EL (cell line): ENCODE data around the gene PDF.
"Not testable (repeated sequence)": the region's sequence is repeated elsewhere in the genome, so short reads cannot be mapped to it uniquely, and the experiment has no call there.

ENCODE experiments used
- DNase-seq: peaks from one replicate; pipeline ENCODE4 v3.0.0-alpha.2; 2016

The PDF gene

DNA sequence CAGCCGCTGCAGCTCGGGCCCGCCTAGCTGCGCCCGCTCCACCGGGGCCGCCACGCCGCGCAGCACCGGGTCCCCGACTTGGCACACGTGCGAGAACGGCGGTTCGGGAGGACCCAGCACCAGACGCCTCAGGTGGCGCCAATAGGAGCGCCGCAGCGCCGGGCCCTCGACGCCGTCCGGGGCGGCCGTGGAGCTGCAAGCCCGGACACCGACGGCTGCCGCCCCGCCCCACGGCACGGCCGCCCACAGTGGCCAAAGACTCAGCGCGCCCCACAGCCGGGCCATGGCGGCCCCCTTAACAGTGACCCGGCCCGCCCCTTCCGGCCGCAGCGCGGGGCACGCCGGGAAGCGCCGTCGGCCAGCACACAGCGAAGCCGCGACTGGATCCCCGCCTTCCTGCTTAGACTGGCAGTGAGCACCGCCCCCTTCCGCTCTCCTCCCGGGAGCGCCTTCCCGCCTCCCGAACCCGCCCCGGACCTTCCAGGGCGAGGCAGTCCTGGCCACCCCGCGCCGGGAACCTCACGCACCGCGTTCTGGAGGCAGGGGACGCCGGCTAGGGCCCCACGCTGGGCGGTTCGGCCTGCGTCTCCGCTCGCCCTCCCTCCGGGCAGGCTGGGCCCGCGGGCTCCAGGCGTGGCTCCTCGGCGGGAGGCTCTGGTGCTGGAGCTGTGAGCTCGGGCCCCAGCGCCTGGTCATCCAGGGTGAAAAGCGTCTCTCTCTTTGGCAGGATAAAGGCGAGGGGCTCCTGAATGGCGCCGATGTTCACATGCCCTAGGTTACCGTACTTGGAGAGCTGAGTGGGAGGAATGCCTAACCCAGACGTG lies at the start of gene PDF:
TSS of gene PDF (minus strand) at position 303 of the 824 bp plus-strand sequence. CDS start at position 285, 18 bp downstream.
- DNase-seq = peak; percentile 94

DNA sequence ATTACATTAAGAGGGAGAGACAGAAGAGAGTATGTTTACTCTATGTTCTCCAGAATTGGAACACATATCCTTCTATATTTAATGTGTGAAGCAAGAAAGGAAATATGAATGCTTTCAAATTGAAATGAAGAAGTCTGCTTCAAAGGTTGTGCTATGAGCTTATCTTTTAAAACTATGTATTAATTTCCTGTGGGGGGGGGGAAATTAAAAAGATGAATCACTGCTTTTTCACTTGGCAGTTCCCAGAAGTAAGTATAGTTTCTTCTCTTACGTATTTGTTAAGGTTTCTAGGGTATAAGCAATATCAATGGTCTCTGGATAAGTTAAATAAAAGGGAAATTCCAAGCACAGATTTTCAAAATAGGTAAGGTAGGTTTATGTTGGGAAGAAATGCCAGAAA lies 48.4 kb upstream of the PDF start:
- DNase-seq = no peak

GRCh38 chr16:69378036-69378435 lies 47.6 kb upstream of the PDF start:
- DNase-seq = no peak

- DNase-seq = no peak
Measured at GRCh38 chr16:69376393-69377059, 46.1 kb upstream of the PDF start.

- DNase-seq = no peak
Measured at GRCh38 chr16:69373019-69373418, 42.6 kb upstream of the PDF start.

DNA sequence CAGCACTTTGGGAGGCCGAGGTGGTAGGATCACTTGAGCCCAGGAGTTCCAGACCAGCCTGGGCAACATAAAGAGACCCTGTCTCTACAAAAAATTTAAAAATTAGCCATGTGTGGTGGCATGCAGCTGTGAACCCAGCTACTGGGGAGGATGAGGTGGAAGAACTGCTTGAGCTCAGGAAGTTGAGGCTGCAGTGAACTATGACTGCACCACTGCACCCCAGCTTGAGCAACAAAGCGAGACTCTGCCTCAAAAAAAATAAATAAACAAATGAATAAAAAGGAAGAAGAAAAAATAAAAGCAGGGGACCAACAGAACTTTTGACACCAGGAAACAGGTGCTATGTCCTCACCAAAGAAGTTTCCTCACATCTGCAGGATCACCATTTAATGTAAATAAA lies 41.2 kb upstream of the PDF start:
- no peak for DNase-seq

GRCh38 chr16:69368866-69369265 lies 38.5 kb upstream of the PDF start:
- no peak for DNase-seq

DNA sequence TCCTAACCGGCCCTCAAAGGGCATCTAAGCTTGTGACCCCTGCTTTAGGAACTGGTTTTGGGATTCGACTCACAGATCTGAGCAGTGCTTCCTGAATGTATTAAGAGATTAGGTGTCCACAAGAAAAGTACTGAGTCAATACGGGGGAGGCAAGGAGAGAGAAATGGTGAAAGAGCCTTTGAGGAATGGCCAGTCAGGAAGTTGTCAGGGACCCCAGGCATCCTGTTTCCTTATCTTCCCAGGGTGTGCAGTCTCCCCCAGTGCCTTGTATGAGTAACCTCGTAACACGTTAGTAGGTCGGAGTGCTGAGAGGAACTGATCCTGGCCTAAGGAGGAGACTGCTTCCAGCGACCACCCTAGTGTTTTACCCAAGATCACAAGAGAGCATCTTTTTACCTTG lies 37.6 kb upstream of the PDF start:
- no peak for DNase-seq

DNA sequence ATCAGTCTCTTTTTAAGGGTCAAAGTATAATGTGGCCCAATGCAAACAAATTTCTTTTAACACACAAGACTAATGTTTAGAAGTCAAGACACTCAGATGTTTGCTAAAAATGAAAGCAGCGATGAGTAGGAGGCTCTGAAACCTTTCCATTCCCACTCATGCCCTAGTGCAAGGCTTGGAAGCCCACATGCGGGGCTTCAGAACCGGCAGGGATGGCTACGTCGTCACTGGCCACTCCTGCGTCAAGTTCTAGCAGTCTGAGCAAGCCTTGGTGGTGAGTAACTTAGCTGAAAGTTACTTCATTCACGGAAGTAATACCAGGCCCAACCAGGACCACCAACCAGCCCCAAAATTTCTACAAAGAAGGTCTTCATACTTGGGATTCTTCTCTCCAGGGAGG lies 36.0 kb upstream of the PDF start:
- no peak for DNase-seq

GRCh38 chr16:69365901-69366300 lies 35.5 kb upstream of the PDF start:
- DNase-seq = no peak

GRCh38 chr16:69364088-69364487 lies 33.7 kb upstream of the PDF start:
- DNase-seq = no peak

GRCh38 chr16:69363281-69363717 lies 32.9 kb upstream of the PDF start:
- DNase-seq = no peak

- not testable (repeated sequence) for DNase-seq
Measured at GRCh38 chr16:69360070-69360469, 29.7 kb upstream of the PDF start.

DNA sequence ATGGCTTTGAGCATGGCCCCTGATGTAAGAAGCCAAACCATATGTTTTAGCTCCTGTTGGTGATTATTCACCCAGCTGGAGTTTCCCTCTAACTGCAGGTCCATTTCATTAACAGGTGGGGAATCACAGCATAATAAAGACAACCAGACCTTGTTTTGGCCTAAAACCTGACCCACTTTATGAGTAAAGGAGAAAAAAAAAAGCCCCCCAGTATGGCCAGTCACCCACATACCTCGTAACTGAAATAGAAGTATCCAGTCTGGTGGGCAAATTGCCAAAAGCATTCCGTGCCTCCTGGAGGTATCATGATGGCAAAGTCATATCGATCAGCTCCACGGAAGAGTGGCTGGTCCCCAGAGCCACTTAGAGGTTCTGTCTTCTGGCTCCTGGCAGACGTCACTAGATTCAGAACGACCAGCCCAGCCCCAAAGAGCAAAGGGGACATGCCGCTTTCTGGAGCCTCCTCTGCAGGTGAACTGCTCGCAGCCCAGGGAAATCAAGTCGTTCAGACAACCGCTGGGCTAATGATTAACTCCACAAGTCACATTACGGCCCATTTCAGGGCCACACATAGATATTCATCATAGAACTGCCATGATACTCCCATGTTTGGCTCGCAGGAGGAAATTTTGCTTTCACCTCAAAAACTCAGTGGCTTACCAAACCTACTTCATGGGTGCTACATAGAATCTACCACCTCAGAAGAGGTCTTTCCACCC lies 21.1 kb upstream of the PDF start, which contains the start of gene TMED6:
TSS of gene TMED6 (minus strand) at position 478 of the 719 bp plus-strand sequence. CDS start at position 445, 33 bp downstream.
- DNase-seq = no peak

- no peak for DNase-seq
Measured at GRCh38 chr16:69350536-69351133, 20.2 kb upstream of the PDF start.

GRCh38 chr16:69349536-69349935 lies 19.1 kb upstream of the PDF start:
- DNase-seq = no peak

GRCh38 chr16:69348222-69348621 lies 17.8 kb upstream of the PDF start:
- DNase-seq = no peak

DNA sequence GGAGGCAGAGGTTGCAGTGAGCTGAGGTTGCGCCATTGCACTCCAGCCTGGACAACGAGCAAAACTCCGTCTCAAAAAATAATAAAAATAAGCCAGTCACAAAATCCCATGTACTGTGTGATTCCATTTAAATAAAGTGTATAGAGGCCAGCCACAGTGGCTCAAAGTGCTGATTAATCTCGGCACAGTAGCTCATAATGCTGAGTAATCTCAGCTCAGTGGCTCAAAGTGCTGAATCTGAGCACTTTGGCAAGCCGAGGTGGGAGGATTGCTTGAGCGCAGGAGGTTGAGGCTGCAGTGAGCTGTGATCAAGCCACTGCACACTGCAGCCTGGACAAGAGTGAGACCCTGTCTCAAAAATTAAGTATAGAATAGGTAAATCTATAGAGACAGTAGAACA lies 16.3 kb upstream of the PDF start:
- DNase-seq = no peak

DNA sequence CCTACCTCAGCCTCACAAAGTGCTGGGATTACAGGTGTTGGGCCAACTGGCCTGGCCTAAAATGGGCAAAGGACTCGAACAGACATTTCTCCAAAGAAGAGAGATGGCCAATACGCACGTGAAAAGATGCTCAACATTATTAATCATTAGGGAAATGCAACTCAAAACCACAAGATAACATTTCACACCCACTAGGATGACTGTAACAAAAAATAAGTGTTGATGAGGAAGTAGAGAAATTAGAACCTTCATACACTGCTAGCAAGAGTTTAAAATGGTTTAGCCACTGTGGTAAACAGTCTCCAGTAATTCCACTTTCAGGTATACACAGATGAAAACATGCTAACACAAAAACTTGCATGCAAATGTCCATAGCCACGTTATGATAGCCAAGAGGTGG lies 15.5 kb upstream of the PDF start:
- no peak for DNase-seq

DNA sequence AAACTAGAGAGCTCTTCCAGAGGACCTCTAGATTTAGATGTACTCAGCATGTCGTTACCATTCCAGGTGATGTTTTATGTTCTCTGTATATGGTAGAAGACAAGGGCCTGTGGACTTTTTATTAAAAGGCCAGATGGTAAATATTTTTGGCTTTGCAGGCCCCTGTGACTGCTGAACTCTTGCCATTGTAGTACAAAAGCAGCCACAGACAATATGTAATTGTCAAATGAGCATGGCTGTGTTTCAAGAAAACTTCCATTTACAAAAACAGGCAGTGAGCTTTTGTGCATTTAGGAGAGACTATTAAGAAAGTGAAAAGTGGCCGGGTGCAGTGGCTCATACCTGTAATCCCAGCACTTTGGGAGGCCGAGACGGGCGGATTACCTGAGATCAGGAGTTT lies 13.8 kb upstream of the PDF start:
- DNase-seq = no peak

GRCh38 chr16:69340095-69340644 lies 9.8 kb upstream of the PDF start:
- peak; percentile 18 for DNase-seq

DNA sequence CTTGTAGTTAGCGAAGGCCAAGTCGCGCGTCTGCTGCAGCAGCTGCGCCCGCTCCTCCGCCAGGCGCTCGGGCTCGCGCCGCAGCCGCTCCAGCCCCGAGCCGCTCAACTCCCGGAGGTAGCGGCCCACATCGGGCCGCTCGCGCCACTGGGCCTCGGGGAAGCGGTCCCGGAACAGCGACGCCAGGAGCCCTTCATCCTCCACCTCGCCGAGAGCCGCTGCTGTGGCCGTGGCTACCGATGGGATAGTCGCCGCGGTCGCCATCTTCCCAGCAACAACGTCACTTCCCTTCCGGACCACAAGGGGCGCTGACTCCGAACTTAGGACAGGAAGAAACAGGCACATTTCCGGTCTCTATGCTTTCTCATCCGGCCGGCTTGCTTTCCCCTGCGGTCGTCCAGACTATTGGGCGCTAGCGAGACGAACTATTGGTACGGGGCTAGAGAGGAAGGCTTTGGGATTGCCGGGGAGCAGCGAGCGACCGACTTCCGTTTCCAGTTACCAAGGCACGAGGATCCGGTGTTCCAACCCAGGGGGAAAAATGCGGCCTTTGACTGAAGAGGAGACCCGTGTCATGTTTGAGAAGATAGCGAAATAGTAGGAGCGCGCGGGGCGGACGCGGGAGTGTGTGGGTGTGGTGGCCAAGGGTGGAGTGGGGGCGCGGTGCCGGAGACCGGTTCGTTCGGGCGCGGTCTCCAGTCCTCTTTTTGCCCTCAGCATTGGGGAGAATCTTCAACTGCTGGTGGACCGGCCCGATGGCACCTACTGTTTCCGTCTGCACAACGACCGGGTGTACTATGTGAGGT lies 9.1 kb upstream of the PDF start, which contains the start of the genes COG8 and NIP7:
TSS of gene COG8 (minus strand) at position 276 of the 806 bp plus-strand sequence. CDS start at position 264, 12 bp downstream.
TSS of gene NIP7 (plus strand) at position 484 of the 806 bp plus-strand sequence. CDS start at position 542, 58 bp downstream.
- peak; percentile 99 for DNase-seq
